HCT116 (cell line): ENCODE results near the gene DHX57. TPM values are rescaled to one million over a fixed set of nuclear protein-coding genes. Genes with fewer than 3 reads are reported as not detected.
A peak's percentile ranks its signal among the peaks of the same experiment; 100 is the strongest.

Experiments used
- ATAC-seq: fragments of 200-7000 bp; cut with Tn5 transposase; 2 replicates; pipeline ENCODE4 v1.9.1; 2020; ENCODE audit warnings: mild to moderate bottlenecking, moderate library complexity
- BruUV-seq: library from RNA; stranded (reverse); fragments of 400-500 nt; replicated peaks from 2 replicates; lab custom pipeline; 2021; lab: Mats Ljungman, UMichigan
- CTCF ChIA-PET: fragments of 300-600 bp; sonication (Branson Sonifier 250); formaldehyde crosslinking; loops from one replicate; lab custom pipeline; 2021; ENCODE audit warnings: antibody characterized with exemption; lab: Charles Lee
- POLR2A ChIA-PET: fragments of 300-600, 350-600 bp; sonication (Branson Sonifier 250); formaldehyde crosslinking; loops from one replicate; lab custom pipeline; 2021; ENCODE audit warnings: antibody characterized with exemption; lab: Charles Lee
- RAD21 ChIA-PET, 2 experiments: fragments of 300-600 bp; sonication (Branson Sonifier 250); formaldehyde crosslinking; loops; one replicate each; lab custom pipeline; 2023; ENCODE audit warnings: low total read pairs in 2 of 2; ENCODE audit not compliant: uncharacterized antibody in 2 of 2, unreplicated experiment in 2 of 2, low non-redundant PET in 1 of 2; lab: Charles Lee
- DNase-seq: peaks from one replicate; pipeline ENCODE4 v3.0.0-alpha.2; 2010; ENCODE audit warnings: low read depth, low spot score
- H2AFZ ChIP-seq: fragments of 200-600 bp; shearing (Covaris generic), sonication (generic); 2 replicates; pipeline ENCODE4 v1.6.1; 2017; ENCODE audit warnings: low read depth, mixed run types, mixed read lengths, antibody characterized with exemption, low read length; ENCODE audit not compliant: poor library complexity, severe bottlenecking
- H3K27ac ChIP-seq: 2 replicates; pipeline ENCODE4 v1.5.1; 2012; ENCODE audit warnings: low read depth, low read length
- H3K27me3 ChIP-seq: fragments of 200-600 bp; sonication (generic); 2 replicates; pipeline ENCODE4 v1.6.1; 2016; ENCODE audit warnings: mixed run types, low read length, mixed read lengths; ENCODE audit not compliant: insufficient read depth
- H3K36me3 ChIP-seq, 2 experiments: fragments of 200-500 bp in 1 of 2; fragments of 200-600 bp in 1 of 2; sonication (Bioruptor generic) in 1 of 2; sonication (generic) in 1 of 2; 2 replicates each; pipeline versions ENCODE4 v1.5.1 to v1.6.1; 2014 to 2016; ENCODE audit warnings: low read length in 2 of 2, inconsistent platforms in 1 of 2, mixed read lengths in 1 of 2, mixed run types in 1 of 2; ENCODE audit not compliant: insufficient read depth in 2 of 2, control insufficient read depth in 1 of 2
- H3K4me1 ChIP-seq, 2 experiments: fragments of 200-600 bp in 1 of 2; sonication (generic) in 1 of 2; 2 replicates each; pipeline versions ENCODE4 v1.5.1 to v1.6.1; 2012 to 2017; ENCODE audit warnings: low read length in 2 of 2, inconsistent platforms in 1 of 2, mild to moderate bottlenecking in 1 of 2, mixed read lengths in 1 of 2, mixed run types in 1 of 2, moderate library complexity in 1 of 2; ENCODE audit not compliant: insufficient read depth in 2 of 2, control insufficient read depth in 1 of 2
- H3K4me2 ChIP-seq: fragments of 200-600 bp; sonication (generic); 2 replicates; pipeline ENCODE4 v1.6.1; 2017; ENCODE audit warnings: mixed run types, low read length, mixed read lengths
- H3K4me3 ChIP-seq, 2 experiments: fragments of 200-600 bp in 1 of 2; sonication (generic) in 1 of 2; replicated peaks in 1 of 2; 2 replicates each; pipeline ENCODE4 v1.5.1; 2011 to 2016; ENCODE audit warnings: low read length in 2 of 2, control low read depth in 1 of 2, low read depth in 1 of 2, mild to moderate bottlenecking in 1 of 2, mixed read lengths in 1 of 2, mixed run types in 1 of 2
- H3K79me2 ChIP-seq: fragments of 200-600 bp; sonication (generic); 2 replicates; pipeline ENCODE4 v1.6.1; 2017; ENCODE audit warnings: mild to moderate bottlenecking, mixed run types, low read length, moderate library complexity, mixed read lengths; ENCODE audit not compliant: insufficient read depth
- H3K9ac ChIP-seq: fragments of 200-600 bp; sonication (generic); 2 replicates; pipeline ENCODE4 v1.6.1; 2016; ENCODE audit warnings: low read length, mixed read lengths
- H3K9me2 ChIP-seq: fragments of 200-600 bp; sonication (generic), shearing (Covaris generic); 2 replicates; pipeline ENCODE4 v1.6.1; 2017; ENCODE audit warnings: mixed run types, mild to moderate bottlenecking, moderate library complexity; ENCODE audit not compliant: insufficient read depth
- H3K9me3 ChIP-seq, 2 experiments: fragments of 200-500 bp in 1 of 2; fragments of 200-600 bp in 1 of 2; sonication (Bioruptor generic) in 1 of 2; sonication (generic) in 1 of 2; 2 replicates each; pipeline ENCODE4 v1.6.1; 2014 to 2017; ENCODE audit warnings: low read length in 2 of 2, mixed read lengths in 2 of 2, inconsistent platforms in 1 of 2, low read depth in 1 of 2, mild to moderate bottlenecking in 1 of 2, mixed run types in 1 of 2, moderate library complexity in 1 of 2; ENCODE audit not compliant: control insufficient read depth in 1 of 2, insufficient read depth in 1 of 2
- H4K20me1 ChIP-seq: fragments of 200-600 bp; sonication (generic), shearing (Covaris generic); 2 replicates; pipeline ENCODE4 v1.6.1; 2017; ENCODE audit warnings: mixed run types, mild to moderate bottlenecking, moderate library complexity; ENCODE audit not compliant: insufficient read depth
- ATF3 ChIP-seq: IDR thresholded peaks from 2 replicates; pipeline ENCODE4 v1.6.1; 2012
- CBX3 ChIP-seq: IDR thresholded peaks from 2 replicates; pipeline ENCODE4 v1.6.1; 2012; ENCODE audit warnings: low read depth
- CEBPB ChIP-seq: IDR thresholded peaks from 2 replicates; pipeline ENCODE4 v1.6.1; 2012; ENCODE audit warnings: low read depth
- EZH2phosphoT487 ChIP-seq: fragments of 200-600 bp; IDR thresholded peaks from 2 replicates; pipeline ENCODE4 v1.6.1; 2018; ENCODE audit warnings: antibody characterized with exemption, borderline replicate concordance
- FOSL1 ChIP-seq: IDR thresholded peaks from 2 replicates; pipeline ENCODE4 v1.6.1; 2012; ENCODE audit warnings: low read depth
- JUND ChIP-seq: IDR thresholded peaks from 2 replicates; pipeline ENCODE4 v1.6.1; 2012
- MAX ChIP-seq: IDR thresholded peaks from 2 replicates; pipeline ENCODE4 v1.6.1; 2012
- POLR2A ChIP-seq: IDR thresholded peaks from 2 replicates; pipeline ENCODE4 v1.7.0; 2011; ENCODE audit warnings: borderline replicate concordance; ENCODE audit not compliant: insufficient read depth, insufficient read length; ENCODE audit errors: extremely low read depth
- RAD21 ChIP-seq: IDR thresholded peaks from 2 replicates; pipeline ENCODE4 v1.6.1; 2012; ENCODE audit warnings: low read depth, mild to moderate bottlenecking
- REST ChIP-seq: IDR thresholded peaks from 2 replicates; pipeline ENCODE4 v1.6.1; 2012; ENCODE audit warnings: low read depth
- SP1 ChIP-seq: IDR thresholded peaks from 2 replicates; pipeline ENCODE4 v1.6.1; 2012; ENCODE audit warnings: low read depth
- TCF7L2 ChIP-seq: IDR thresholded peaks from 2 replicates; pipeline ENCODE4 v1.7.0; 2011; ENCODE audit warnings: borderline replicate concordance, inconsistent platforms; ENCODE audit not compliant: insufficient read depth, insufficient read length; ENCODE audit errors: extremely low read depth
- YY1 ChIP-seq: IDR thresholded peaks from 2 replicates; pipeline ENCODE4 v1.6.1; 2011; ENCODE audit warnings: low read length, low read depth, moderate library complexity, mild to moderate bottlenecking; ENCODE audit not compliant: insufficient replicate concordance; ENCODE audit errors: extremely low read depth
- ZNF274 ChIP-seq: fragments of 200-500 bp; sonication (Bioruptor generic); IDR thresholded peaks from 2 replicates; pipeline ENCODE4 v1.6.1; 2014; ENCODE audit warnings: mild to moderate bottlenecking, low read depth, low read length, inconsistent platforms
- intact Hi-C: fragments of 100-400 bp; cut with micrococcal nuclease; formaldehyde crosslinking; loops from 2 replicates; pipeline ENCODE4 v1.10.0; 2022
- total RNA-seq: library from RNA; stranded (reverse); gene quantifications from one replicate; pipeline ENCODE4 v1.2.1, GENCODE V29; 2021; ENCODE audit not compliant: unreplicated experiment

The DHX57 gene
- total RNA-seq, 1 experiment from 2014 or later = 19.4 TPM

- DNase-seq (no peak), ATAC-seq (0 out of 2 replicates have a peak, but pooled peaks have one; percentile 1)
- H3K4me3 ChIP-seq = peak overlapping the region; percentile 81 to 97
- H3K9ac ChIP-seq = peak overlapping the region; percentile 73
- RAD21 ChIA-PET = no interaction called here
- POLR2A ChIA-PET = interaction anchor here (1.2 to 1.3 kb wide), 2 partner anchors 22 to 125 kb away, joined by 3 to 6 read pairs; partner anchors contain the start of gene SRSF7
- H3K27ac ChIP-seq = no peak overlapping the region
- peaks cover 3 to 13% of the 10 kb centered on the region in 2 experiments; a peak in 3 of 4 replicates for H3K4me1 ChIP-seq
- H3K36me3 ChIP-seq = 0 out of 4 replicates have a peak, but pooled peaks cover 0 to 3% of the 10 kb centered on the region in 2 experiments
- H3K27me3 ChIP-seq = no peaks in the 10 kb centered on the region
- H3K79me2 ChIP-seq = peaks cover 20% of the 10 kb centered on the region
- H3K9me2 ChIP-seq = no peaks in the 10 kb centered on the region
- CTCF ChIA-PET = interaction anchor here (1.8 kb wide), 1 partner anchor 295 kb away, joined by 4 read pairs; no protein-coding TSS in a partner anchor
- no peak for TF ChIP-seq SP1
- TF ChIP-seq RAD21 = no peak
- no peak for TF ChIP-seq CEBPB
- no peak for TF ChIP-seq YY1
- no peak for TF ChIP-seq JUND
- TF ChIP-seq ZNF274 = no peak
- no peak for TF ChIP-seq POLR2A
- TF ChIP-seq ATF3 = no peak
- TF ChIP-seq EZH2phosphoT487 = no peak
- TF ChIP-seq FOSL1 = no peak
- TF ChIP-seq MAX = no peak
- TF ChIP-seq CBX3 = no peak
- TF ChIP-seq TCF7L2 = no peak
- TF ChIP-seq REST = no peak
- TF ChIP-seq, all 23 proteins: peak for 0
- Histone ChIP-seq H3K9me3 (no peaks in the 10 kb centered on the region), H3K4me2 (peak overlapping the region; percentile 92), H2AFZ (peak overlapping the region; percentile 20), H4K20me1 (no peaks in the 10 kb centered on the region)
- intact Hi-C loops = no loop called here
- BruUV-seq = no TSS peak
These were observed 673 bp upstream of the DHX57 start for GRCh38 chr2:38876407-38876806.
